Measurements from ENCODE around the gene CYSRT1.

Gene CYSRT1

DNA sequence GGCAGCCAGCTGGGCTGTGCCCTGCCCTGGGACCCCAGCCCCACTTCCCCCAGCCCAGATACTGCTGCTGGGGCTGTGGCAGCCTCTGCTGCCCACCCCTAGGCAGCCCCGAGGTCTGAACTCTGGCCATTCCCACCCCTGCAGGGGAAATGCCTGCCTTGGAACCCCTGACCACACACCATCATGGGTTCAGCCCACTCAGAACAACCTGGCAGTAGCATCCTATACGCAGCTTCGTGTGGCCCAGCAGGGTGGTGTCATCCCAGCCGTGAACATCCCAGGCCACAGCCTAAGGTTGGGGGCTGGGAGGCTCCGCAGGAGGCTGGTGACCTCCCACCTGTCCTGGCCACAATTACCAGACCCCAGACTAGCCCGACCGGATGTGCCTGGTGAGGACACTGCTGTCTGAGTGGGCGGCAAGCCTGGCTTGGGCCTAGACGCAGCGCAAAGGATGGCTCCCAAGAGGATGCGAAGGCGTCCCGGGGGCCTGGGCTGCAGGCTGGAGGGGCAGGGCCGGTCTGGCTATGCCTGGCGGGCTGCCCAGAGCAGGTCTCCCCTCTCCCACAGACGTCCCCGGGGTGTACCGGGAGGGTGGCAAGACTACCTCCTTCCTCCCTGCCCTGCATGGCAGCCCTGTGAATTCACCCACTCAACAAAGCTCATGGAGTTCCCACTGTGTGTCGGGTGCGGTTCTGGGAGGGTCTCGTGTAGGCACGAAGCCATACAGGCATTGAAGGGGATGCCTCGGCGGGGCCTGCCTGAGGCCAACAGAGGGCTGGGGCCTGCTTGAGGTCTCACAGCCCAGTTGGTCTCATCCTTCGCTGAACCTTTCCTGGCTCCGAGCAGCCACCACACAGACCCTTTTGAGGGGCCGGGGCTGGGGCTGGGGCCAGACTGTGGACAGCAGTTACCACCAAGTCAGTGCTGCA lies 4.3 kb downstream of the CYSRT1 start:
- Histone ChIP-seq H3K4me3 (ENCODE audit: extremely low read depth, insufficient read depth, low read length, poor library complexity, severe bottlenecking) (no peak overlapping the region), H3K4me1 (ENCODE audit: control insufficient read depth, insufficient read depth, low read length, poor library complexity, severe bottlenecking) (peaks cover 4% of the 10 kb centered on the region), H3K36me3 (ENCODE audit: control insufficient read depth, insufficient read depth, low read length) (no peaks in the 10 kb centered on the region), H3K9me3 (ENCODE audit: control insufficient read depth, low read length) (no peaks in the 10 kb centered on the region), H3K27ac (ENCODE audit: low read depth, low read length, severe bottlenecking) (no peak overlapping the region)
- WGBS, 2 experiments (ENCODE audit: insufficient coverage in 2 of 2), result 92 to 93% methylated on average over 25 of the region's 27 CpGs

DNA sequence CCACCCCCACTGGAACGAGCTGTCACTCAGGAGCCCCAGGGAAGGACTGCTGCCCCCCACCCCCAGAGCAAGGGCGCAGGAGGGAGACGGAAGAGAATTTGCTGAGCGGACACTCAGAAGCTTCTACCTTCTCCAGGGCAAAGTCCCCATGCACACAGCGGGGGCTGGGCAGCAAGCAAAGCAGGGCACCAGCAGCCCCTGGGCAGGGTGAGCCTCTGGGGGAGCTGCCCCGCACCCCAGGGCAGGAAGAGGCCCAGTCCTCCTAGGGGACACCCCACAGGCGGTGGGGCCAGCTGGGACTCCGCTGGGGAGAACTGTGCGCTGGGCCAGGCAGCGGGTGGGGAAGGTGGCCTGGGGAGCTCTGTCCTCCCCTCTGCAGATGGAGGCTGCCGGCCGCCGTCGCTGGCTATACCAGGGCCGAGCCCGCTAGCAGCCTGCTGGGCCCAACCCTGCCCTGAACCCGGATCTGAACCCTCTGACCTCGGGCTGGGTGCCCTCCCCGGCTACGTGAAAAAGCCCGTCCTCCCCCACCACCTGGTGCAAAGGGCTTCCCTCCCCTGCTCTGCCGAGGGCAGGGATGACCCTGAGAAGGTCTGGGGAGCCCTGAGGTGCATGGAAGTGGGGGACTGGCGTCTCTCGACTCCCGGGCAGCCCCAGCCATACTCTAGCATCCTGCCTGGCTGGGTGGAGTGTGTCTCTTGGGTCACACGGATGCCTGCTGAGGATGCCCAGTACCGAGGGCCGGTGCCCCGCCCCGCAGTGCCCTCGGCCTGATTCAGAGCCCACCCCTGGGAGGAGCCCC lies 5.1 kb downstream of the CYSRT1 start:
- Histone ChIP-seq H3K36me3 (ENCODE audit: control insufficient read depth, insufficient read depth, low read length) (no peaks in the 10 kb centered on the region), H3K4me1 (ENCODE audit: control insufficient read depth, insufficient read depth, low read length, poor library complexity, severe bottlenecking) (peaks cover 4% of the 10 kb centered on the region), H3K9me3 (ENCODE audit: control insufficient read depth, low read length) (no peaks in the 10 kb centered on the region), H3K27ac (ENCODE audit: low read depth, low read length, severe bottlenecking) (no peak overlapping the region), H3K4me3 (ENCODE audit: extremely low read depth, insufficient read depth, low read length, poor library complexity, severe bottlenecking) (no peak overlapping the region)
- 82 to 87% methylated on average over 13 to 27 of the region's 31 CpGs for WGBS, 2 experiments (ENCODE audit: insufficient coverage in 2 of 2)

DNA sequence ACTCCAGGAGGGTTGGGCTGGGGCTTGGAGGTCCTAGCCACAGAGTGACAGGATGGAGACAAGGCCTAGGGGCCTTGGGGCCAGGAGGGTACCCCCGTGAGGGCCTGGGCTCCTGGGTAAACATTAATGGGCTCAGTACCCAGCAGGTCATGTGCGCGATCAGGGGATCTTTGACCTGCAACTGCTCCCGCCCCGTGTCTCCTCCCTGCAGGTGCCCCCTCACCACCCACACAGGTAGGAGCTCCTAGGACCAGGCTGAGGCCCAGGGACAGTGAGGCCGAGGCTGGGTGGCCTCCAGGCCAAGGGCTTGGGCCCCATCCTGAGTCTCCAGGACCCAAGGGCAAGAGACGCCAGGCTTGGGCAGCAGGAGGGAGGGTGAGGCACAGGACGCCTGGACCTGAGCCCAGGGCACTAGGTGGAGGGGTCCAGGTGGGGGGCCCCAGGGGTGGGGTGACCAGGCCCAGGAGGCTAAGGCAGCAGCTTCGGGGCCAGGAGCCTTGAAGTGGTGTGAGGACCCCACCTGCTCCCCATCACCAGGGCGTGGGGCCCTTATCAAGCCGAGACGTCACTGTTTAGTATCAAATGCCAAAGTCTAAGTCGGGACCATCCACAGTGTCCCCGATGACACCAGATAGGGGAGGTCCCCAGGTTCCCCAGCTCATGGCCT lies 5.9 kb downstream of the CYSRT1 start, which contains the start of gene SLC34A3:
Gene SLC34A3 (plus strand): TSS at position 197 of the 667 bp plus-strand sequence. CDS start 802 bp downstream, outside the sequence.
- Histone ChIP-seq H3K36me3 (ENCODE audit: control insufficient read depth, insufficient read depth, low read length) (no peaks in the 10 kb centered on the region), H3K4me1 (ENCODE audit: control insufficient read depth, insufficient read depth, low read length, poor library complexity, severe bottlenecking) (peaks cover 4% of the 10 kb centered on the region), H3K27ac (ENCODE audit: low read depth, low read length, severe bottlenecking) (no peak within 1 kb of the TSS), H3K4me3 (ENCODE audit: extremely low read depth, insufficient read depth, low read length, poor library complexity, severe bottlenecking) (no peak within 1 kb of the TSS), H3K9me3 (ENCODE audit: control insufficient read depth, low read length) (no peaks in the 10 kb centered on the region)
- WGBS, 2 experiments (ENCODE audit: insufficient coverage in 2 of 2), result 89 to 92% methylated on average over 10 to 14 of the region's 14 CpGs

DNA sequence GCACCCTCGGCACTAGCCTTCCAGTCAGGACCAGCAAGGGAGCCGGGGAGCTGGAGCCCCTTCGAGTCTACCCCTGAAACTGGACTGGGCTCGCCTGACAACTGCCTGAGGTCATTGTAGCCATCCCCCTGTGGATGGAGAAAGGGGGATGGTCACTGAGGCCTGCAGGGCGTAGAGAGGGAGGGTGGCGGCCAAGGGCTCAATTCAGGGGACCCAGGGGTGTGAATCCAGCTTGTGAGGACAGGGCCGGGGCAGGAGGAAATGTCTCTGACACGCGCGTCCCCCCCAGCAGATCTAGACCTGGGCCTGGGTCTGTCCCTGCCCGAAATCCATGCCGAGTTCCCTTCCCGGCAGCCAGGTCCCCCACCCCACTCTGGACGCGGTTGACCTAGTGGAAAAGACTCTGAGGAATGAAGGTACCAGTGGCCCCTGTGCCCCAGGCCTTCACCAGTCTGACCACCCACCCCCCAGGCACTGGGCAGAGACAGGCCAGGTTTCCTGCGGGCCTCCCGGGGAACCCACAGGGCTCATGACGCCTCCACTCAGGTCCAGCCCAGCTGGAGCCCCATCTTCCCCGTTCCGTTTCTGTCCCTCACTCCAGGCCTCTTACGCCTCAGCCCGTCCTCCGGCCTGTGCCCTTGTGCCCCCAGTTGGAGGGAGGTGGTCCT lies 6.5 kb downstream of the CYSRT1 start:
- no peaks in the 10 kb centered on the region for H3K9me3 ChIP-seq (ENCODE audit: control insufficient read depth, low read length)
- H3K4me1 ChIP-seq (ENCODE audit: control insufficient read depth, insufficient read depth, low read length, poor library complexity, severe bottlenecking), result peaks cover 4% of the 10 kb centered on the region
- no peak overlapping the region for H3K4me3 ChIP-seq (ENCODE audit: extremely low read depth, insufficient read depth, low read length, poor library complexity, severe bottlenecking)
- WGBS, 2 experiments (ENCODE audit: insufficient coverage in 2 of 2), result 93% methylated on average over 20 to 21 of the region's 23 CpGs
- no peak overlapping the region for H3K27ac ChIP-seq (ENCODE audit: low read depth, low read length, severe bottlenecking)
- H3K36me3 ChIP-seq (ENCODE audit: control insufficient read depth, insufficient read depth, low read length), result no peaks in the 10 kb centered on the region

- no peaks in the 10 kb centered on the region for H3K36me3 ChIP-seq (ENCODE audit: control insufficient read depth, insufficient read depth, low read length)
- no peak overlapping the region for H3K4me3 ChIP-seq (ENCODE audit: extremely low read depth, insufficient read depth, low read length, poor library complexity, severe bottlenecking)
- H3K4me1 ChIP-seq (ENCODE audit: control insufficient read depth, insufficient read depth, low read length, poor library complexity, severe bottlenecking), result peaks cover 9% of the 10 kb centered on the region
- WGBS, 2 experiments (ENCODE audit: insufficient coverage in 2 of 2), result 89 to 94% methylated on average over 7 to 9 of the region's 10 CpGs
- no peaks in the 10 kb centered on the region for H3K9me3 ChIP-seq (ENCODE audit: control insufficient read depth, low read length)
- no peak overlapping the region for H3K27ac ChIP-seq (ENCODE audit: low read depth, low read length, severe bottlenecking)
Measured at GRCh38 chr9:137232101-137232500, 7.1 kb downstream of the CYSRT1 start.

DNA sequence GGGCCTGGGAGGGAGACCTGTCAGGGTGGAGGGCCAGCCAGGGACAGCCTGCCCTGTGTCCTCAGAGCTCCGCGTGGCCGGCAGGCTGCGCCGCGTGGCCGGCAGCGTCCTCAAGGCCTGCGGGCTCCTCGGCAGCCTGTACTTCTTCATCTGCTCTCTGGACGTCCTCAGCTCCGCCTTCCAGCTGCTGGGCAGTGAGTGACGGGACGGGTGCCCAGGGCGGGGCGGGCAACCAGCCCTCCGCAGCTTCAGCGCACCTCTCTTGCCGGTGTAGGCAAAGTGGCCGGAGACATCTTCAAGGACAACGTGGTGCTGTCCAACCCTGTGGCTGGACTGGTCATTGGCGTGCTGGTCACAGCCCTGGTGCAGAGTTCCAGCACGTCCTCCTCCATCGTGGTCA lies 7.5 kb downstream of the CYSRT1 start:
- Histone ChIP-seq H3K4me1 (ENCODE audit: control insufficient read depth, insufficient read depth, low read length, poor library complexity, severe bottlenecking) (peaks cover 9% of the 10 kb centered on the region), H3K4me3 (ENCODE audit: extremely low read depth, insufficient read depth, low read length, poor library complexity, severe bottlenecking) (no peak overlapping the region), H3K36me3 (ENCODE audit: control insufficient read depth, insufficient read depth, low read length) (no peaks in the 10 kb centered on the region), H3K27ac (ENCODE audit: low read depth, low read length, severe bottlenecking) (no peak overlapping the region), H3K9me3 (ENCODE audit: control insufficient read depth, low read length) (no peaks in the 10 kb centered on the region)
- WGBS, 2 experiments (ENCODE audit: insufficient coverage in 2 of 2), result 90 to 92% methylated on average over 24 of the region's 24 CpGs

DNA sequence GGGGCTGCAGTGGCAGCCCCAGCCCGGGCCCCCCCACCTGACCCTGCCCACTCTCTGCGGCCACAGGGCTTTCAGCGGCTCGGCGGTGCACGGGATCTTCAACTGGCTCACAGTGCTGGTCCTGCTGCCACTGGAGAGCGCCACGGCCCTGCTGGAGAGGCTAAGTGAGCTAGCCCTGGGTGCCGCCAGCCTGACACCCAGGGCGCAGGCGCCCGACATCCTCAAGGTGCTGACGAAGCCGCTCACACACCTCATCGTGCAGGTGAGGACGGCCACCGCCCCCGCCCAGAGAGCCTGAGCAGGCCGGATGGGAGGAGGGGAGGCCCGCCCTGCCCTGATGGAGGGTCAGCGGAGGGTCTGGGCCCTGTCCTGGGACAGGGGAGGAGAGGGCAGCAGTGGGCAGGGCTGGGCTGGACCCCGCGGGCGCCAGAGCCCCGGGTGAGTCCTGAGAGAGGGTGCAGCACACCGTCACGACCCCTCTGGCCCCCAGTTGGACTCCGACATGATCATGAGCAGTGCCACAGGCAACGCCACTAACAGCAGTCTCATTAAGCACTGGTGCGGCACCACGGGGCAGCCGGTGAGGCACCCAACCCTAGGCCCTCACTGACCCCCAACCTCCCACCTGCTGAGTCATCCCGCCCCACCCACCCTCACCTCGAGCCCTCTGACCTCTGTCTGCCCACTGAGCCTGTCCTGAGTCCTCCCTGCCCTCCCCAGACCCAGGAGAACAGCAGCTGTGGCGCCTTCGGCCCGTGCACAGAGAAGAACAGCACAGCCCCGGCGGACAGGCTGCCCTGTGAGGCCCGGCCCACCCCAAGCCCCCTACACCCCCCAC lies 8.4 kb downstream of the CYSRT1 start:
- no peaks in the 10 kb centered on the region for H3K9me3 ChIP-seq (ENCODE audit: control insufficient read depth, low read length)
- H3K27ac ChIP-seq (ENCODE audit: low read depth, low read length, severe bottlenecking), result no peak overlapping the region
- no peak overlapping the region for H3K4me3 ChIP-seq (ENCODE audit: extremely low read depth, insufficient read depth, low read length, poor library complexity, severe bottlenecking)
- 94% methylated on average over 25 to 35 of the region's 40 CpGs for WGBS, 2 experiments (ENCODE audit: insufficient coverage in 2 of 2)
- H3K36me3 ChIP-seq (ENCODE audit: control insufficient read depth, insufficient read depth, low read length), result no peaks in the 10 kb centered on the region
- H3K4me1 ChIP-seq (ENCODE audit: control insufficient read depth, insufficient read depth, low read length, poor library complexity, severe bottlenecking), result peaks cover 9% of the 10 kb centered on the region

DNA sequence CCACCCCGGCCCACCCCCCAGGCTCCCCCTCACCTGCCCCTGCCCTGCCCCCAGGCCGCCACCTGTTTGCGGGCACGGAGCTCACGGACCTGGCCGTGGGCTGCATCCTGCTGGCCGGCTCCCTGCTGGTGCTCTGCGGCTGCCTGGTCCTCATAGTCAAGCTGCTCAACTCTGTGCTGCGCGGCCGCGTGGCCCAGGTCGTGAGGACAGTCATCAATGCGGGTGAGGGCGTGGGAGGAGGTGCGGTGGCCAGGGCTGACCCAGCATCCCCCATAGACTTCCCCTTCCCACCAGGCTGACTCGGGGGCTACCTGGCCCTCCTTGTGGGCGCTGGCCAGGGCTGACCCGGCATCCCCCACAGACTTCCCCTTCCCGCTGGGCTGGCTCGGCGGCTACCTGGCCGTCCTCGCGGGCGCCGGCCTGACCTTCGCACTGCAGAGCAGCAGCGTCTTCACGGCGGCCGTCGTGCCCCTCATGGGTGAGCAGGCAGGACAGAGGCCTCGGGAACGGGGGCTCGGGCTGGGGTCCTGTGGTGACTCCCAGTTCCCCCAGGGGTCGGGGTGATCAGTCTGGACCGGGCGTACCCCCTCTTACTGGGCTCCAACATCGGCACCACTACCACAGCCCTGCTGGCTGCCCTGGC lies 9.2 kb downstream of the CYSRT1 start:
- H3K9me3 ChIP-seq (ENCODE audit: control insufficient read depth, low read length), result no peaks in the 10 kb centered on the region
- H3K36me3 ChIP-seq (ENCODE audit: control insufficient read depth, insufficient read depth, low read length), result no peaks in the 10 kb centered on the region
- no peak overlapping the region for H3K4me3 ChIP-seq (ENCODE audit: extremely low read depth, insufficient read depth, low read length, poor library complexity, severe bottlenecking)
- H3K27ac ChIP-seq (ENCODE audit: low read depth, low read length, severe bottlenecking), result no peak overlapping the region
- WGBS, 2 experiments (ENCODE audit: insufficient coverage in 2 of 2), result 89 to 92% methylated on average over 11 to 38 of the region's 40 CpGs
- peaks cover 9% of the 10 kb centered on the region for H3K4me1 ChIP-seq (ENCODE audit: control insufficient read depth, insufficient read depth, low read length, poor library complexity, severe bottlenecking)

GRCh38 chr9:137234758-137235423 lies 9.9 kb downstream of the CYSRT1 start:
- Histone ChIP-seq H3K4me1 (ENCODE audit: control insufficient read depth, insufficient read depth, low read length, poor library complexity, severe bottlenecking) (peaks cover 6% of the 10 kb centered on the region), H3K36me3 (ENCODE audit: control insufficient read depth, insufficient read depth, low read length) (no peaks in the 10 kb centered on the region), H3K27ac (ENCODE audit: low read depth, low read length, severe bottlenecking) (no peak overlapping the region), H3K9me3 (ENCODE audit: control insufficient read depth, low read length) (no peaks in the 10 kb centered on the region), H3K4me3 (ENCODE audit: extremely low read depth, insufficient read depth, low read length, poor library complexity, severe bottlenecking) (no peak overlapping the region)
- 83 to 87% methylated on average over 13 to 16 of the region's 18 CpGs for WGBS, 2 experiments (ENCODE audit: insufficient coverage in 2 of 2)
